A549 (cell line): ENCODE measurements around the gene MLLT3.

ENCODE experiments used
- RCOR1 ChIP-seq: fragments of 150-350 bp; IDR thresholded peaks from 2 replicates; pipeline ENCODE4 v1.6.1; 2014; ENCODE audit warnings: antibody characterized with exemption, low read length, low read depth
- SREBF2 ChIP-seq: fragments of 450-650 bp; IDR thresholded peaks from 2 replicates; pipeline ENCODE4 v1.6.1; 2014; ENCODE audit warnings: mild to moderate bottlenecking, moderate library complexity

GRCh38 chr9:20300430-20301115 is 321.7 kb downstream of the MLLT3 start:
- TF ChIP-seq RCOR1, result no peak
- TF ChIP-seq SREBF2, result no peak
